Measurements from ENCODE around the gene RFX5.

GRCh38 chr1:151324390-151324930 is 22.6 kb downstream of the RFX5 start:
- TF ChIP-seq EZH2 (IDR thresholded peaks at IDR 0.05; ENCODE audit: insufficient read depth, poor library complexity, severe bottlenecking) (no peak), EZH2phosphoT487 (IDR thresholded peaks at IDR 0.05; ENCODE audit: insufficient read depth, low read depth) (no peak)
